Endothelial cell of umbilical vein (primary cell): Measurements from ENCODE around the gene SIPA1L3. TPM values are rescaled to one million over a fixed set of nuclear protein-coding genes. Genes with fewer than 3 reads are reported as not detected.

Source experiments
- BruUV-seq: library from RNA; stranded (reverse); fragments of 400-500 nt; replicated peaks from 2 replicates; lab custom pipeline; 2021; lab: Mats Ljungman, UMichigan
- CTCF ChIA-PET: fragments of 300-600, 350-600 bp; sonication (Branson Sonifier 250); formaldehyde crosslinking; loops from one replicate; lab custom pipeline; 2021; ENCODE audit warnings: antibody characterized with exemption, inconsistent platforms; lab: Charles Lee
- POLR2A ChIA-PET: fragments of 300-600, 350-600 bp; sonication (Branson Sonifier 250); formaldehyde crosslinking; loops from one replicate; lab custom pipeline; 2021; ENCODE audit warnings: antibody characterized with exemption, inconsistent platforms; lab: Charles Lee
- DNase-seq: peaks from one replicate; pipeline ENCODE4 v3.0.0-alpha.2; 2011; ENCODE audit warnings: low read depth, low spot score
- FAIRE-seq: peaks from 2 replicates; lab custom pipeline; 2011; peaks lifted over from hg19 to GRCh38; lab: Jason Lieb, UNC
- H2AFZ ChIP-seq: 2 replicates; pipeline ENCODE4 v1.6.0; 2012; ENCODE audit warnings: low read depth, low read length, control low read depth, inconsistent platforms
- H3K27ac ChIP-seq: 2 replicates; pipeline ENCODE4 v1.5.1; 2011; ENCODE audit warnings: low read depth, mild to moderate bottlenecking, control low read depth, low read length, moderate library complexity; ENCODE audit not compliant: insufficient read depth
- H3K27me3 ChIP-seq, 2 experiments: 2 replicates each; pipeline versions ENCODE4 v1.6.0 to v1.6.1; 2011; ENCODE audit warnings: low read length in 2 of 2, mixed read lengths in 1 of 2; ENCODE audit not compliant: control insufficient read depth in 2 of 2, insufficient read depth in 2 of 2
- H3K36me3 ChIP-seq, 2 experiments: 2 replicates in 1 of 2; 3 replicates in 1 of 2; pipeline ENCODE4 v1.5.1; 2011; ENCODE audit warnings: low read length in 2 of 2, mild to moderate bottlenecking in 1 of 2, moderate library complexity in 1 of 2; ENCODE audit not compliant: control insufficient read depth in 2 of 2, insufficient read depth in 2 of 2; ENCODE audit errors: extremely low read depth in 1 of 2
- H3K4me1 ChIP-seq: 3 replicates; pipeline ENCODE4 v1.5.1; 2011; ENCODE audit warnings: mild to moderate bottlenecking, low read length; ENCODE audit not compliant: control insufficient read depth, insufficient read depth; ENCODE audit errors: extremely low read depth
- H3K4me2 ChIP-seq: 2 replicates; pipeline ENCODE4 v1.6.1; 2011; ENCODE audit warnings: low read length, control low read depth, mixed read lengths; ENCODE audit not compliant: insufficient read depth
- H3K4me3 ChIP-seq, 3 experiments: fragments of 200-600 bp in 1 of 3; sonication (generic), shearing (Covaris generic) in 1 of 3; replicated peaks in 1 of 3; 2 replicates each; pipeline ENCODE4 v1.5.1; 2011 to 2016; ENCODE audit warnings: control low read depth in 3 of 3, low read length in 3 of 3, mild to moderate bottlenecking in 2 of 3, inconsistent platforms in 1 of 3, low read depth in 1 of 3, moderate library complexity in 1 of 3; ENCODE audit not compliant: insufficient read depth in 1 of 3
- H3K79me2 ChIP-seq: 2 replicates; pipeline ENCODE4 v1.6.0; 2012; ENCODE audit warnings: low read length, inconsistent platforms; ENCODE audit not compliant: control insufficient read depth, insufficient read depth
- H3K9ac ChIP-seq: replicated peaks from 2 replicates; pipeline ENCODE3; 2011; ENCODE audit warnings: low read length, control low read depth; ENCODE audit not compliant: insufficient read depth; ENCODE audit errors: extremely low read depth
- H3K9me1 ChIP-seq: replicated peaks from 3 replicates; pipeline ENCODE4 v1.6.0; 2011; ENCODE audit warnings: mild to moderate bottlenecking, low read length; ENCODE audit not compliant: control insufficient read depth, insufficient read depth; ENCODE audit errors: extremely low read depth
- H3K9me3 ChIP-seq: replicated peaks from 2 replicates; pipeline ENCODE4 v1.5.1; 2012; ENCODE audit warnings: low read length, inconsistent platforms; ENCODE audit not compliant: control insufficient read depth, insufficient read depth
- H4K20me1 ChIP-seq: replicated peaks from 2 replicates; pipeline ENCODE3; 2011; ENCODE audit warnings: mild to moderate bottlenecking, low read length; ENCODE audit not compliant: control insufficient read depth, insufficient read depth; ENCODE audit errors: extremely low read depth
- EZH2 ChIP-seq: IDR thresholded peaks from 2 replicates; pipeline ENCODE4 v1.6.1; 2012; ENCODE audit warnings: borderline replicate concordance, low read depth, mild to moderate bottlenecking, moderate library complexity, low read length, inconsistent platforms; ENCODE audit not compliant: severe bottlenecking
- FOS ChIP-seq: IDR thresholded peaks from 2 replicates; pipeline ENCODE4 v1.6.1; 2011; ENCODE audit warnings: mild to moderate bottlenecking, low read length, moderate library complexity, borderline replicate concordance; ENCODE audit not compliant: insufficient read depth
- GATA2 ChIP-seq: IDR thresholded peaks from 2 replicates; pipeline ENCODE4 v1.7.0; 2011; ENCODE audit warnings: low read depth, mild to moderate bottlenecking, moderate library complexity, mixed read lengths, low read length; ENCODE audit not compliant: insufficient read length, insufficient read depth
- JUN ChIP-seq: IDR thresholded peaks from 2 replicates; pipeline ENCODE4 v1.6.1; 2011; ENCODE audit warnings: borderline replicate concordance, low read depth; ENCODE audit not compliant: insufficient read length, insufficient read depth
- MYC ChIP-seq: IDR thresholded peaks from one replicate; pipeline ENCODE4 v1.6.1; 2011; ENCODE audit warnings: mild to moderate bottlenecking, low read depth, low read length
- POLR2A ChIP-seq: IDR thresholded peaks from 2 replicates; pipeline ENCODE4 v1.6.1; 2012; ENCODE audit warnings: low read depth, mild to moderate bottlenecking, control low read depth, low read length
- POLR2AphosphoS5 ChIP-seq: IDR thresholded peaks from 2 replicates; pipeline ENCODE4 v1.6.1; 2012; ENCODE audit warnings: low read depth, mild to moderate bottlenecking, control low read depth, low read length, moderate library complexity; ENCODE audit not compliant: insufficient read depth
- dilution Hi-C: fragments of 300-500 bp; cut with MboI; formaldehyde crosslinking; loops from one replicate; pipeline ENCODE4 v1.15.0; 2019; ENCODE audit warnings: low sequenced_read_pairs; ENCODE audit not compliant: extremely low pct_ligation_motif_present
- intact Hi-C: fragments of 100-400 bp; cut with micrococcal nuclease; formaldehyde crosslinking; loops from one replicate; pipeline ENCODE4 v1.10.0; 2022
- polyA plus RNA-seq, 4 experiments: library from polyadenylated mRNA; depleted of rRNA in 3 of 4; stranded (reverse) in 3 of 4; unstranded in 1 of 4; fragments of >200 nt; gene quantifications; 2 replicates each; pipeline versions ENCODE4 v1.2.1 to v1.2.3, GENCODE V29; 2011 to 2012; ENCODE audit warnings: missing spikeins in 1 of 4
- total RNA-seq: library from RNA; stranded (reverse); gene quantifications from 2 replicates; pipeline ENCODE4 v1.2.3, GENCODE V29; 2021
- TF ChIP-seq, protein P1 (sequence below), 2 donors: IDR thresholded peaks; 1 replicate in 1 of 2; 2 replicates in 1 of 2; pipeline ENCODE4 v1.5.1; 2011; ENCODE audit warnings: low read length in 2 of 2, mild to moderate bottlenecking in 2 of 2, moderate library complexity in 2 of 2, control low read depth in 1 of 2, inconsistent platforms in 1 of 2, low read depth in 1 of 2; ENCODE audit not compliant: insufficient read depth in 1 of 2; ENCODE audit errors: extremely low read depth in 1 of 2
- TF ChIP-seq, protein P2 (sequence below): IDR thresholded peaks from 2 replicates; pipeline ENCODE4 v1.6.1; 2011; ENCODE audit not compliant: insufficient read depth, insufficient read length

The SIPA1L3 gene
- total and polyA plus RNA-seq, 2 donors (not counting 3 experiments of a cell fraction or from before 2014, with no cell fraction given), result 14.2 to 47.2 TPM

DNA sequence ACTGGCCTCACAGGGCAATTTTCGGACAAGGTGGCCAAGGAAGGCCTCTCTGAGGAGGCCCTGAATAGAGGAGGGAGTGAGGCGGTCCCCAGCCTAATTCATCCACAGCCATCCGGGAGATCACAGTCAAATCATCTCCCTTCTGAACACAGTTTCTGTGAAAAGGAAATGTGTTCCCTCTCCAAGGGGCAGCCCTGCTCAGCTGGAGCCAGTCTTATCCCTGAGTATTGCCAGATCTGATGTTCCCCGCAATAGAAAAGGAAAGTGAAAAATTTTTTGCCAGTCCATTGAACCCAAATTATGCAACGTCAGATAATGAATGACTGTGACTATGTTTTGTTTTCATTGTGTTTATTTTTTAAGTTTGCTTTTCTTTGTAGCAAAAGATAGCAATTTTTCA is 125.9 kb downstream of the SIPA1L3 start:
- Histone ChIP-seq H3K4me2 (no peak overlapping the region), H3K9ac (no peak overlapping the region), H2AFZ (no peak overlapping the region), H3K27ac (no peak overlapping the region), H3K36me3 (no peaks in the 10 kb centered on the region), H3K4me1 (peaks cover 12% of the 10 kb centered on the region), H3K79me2 (peaks cover 6% of the 10 kb centered on the region), H3K9me3 (no peaks in the 10 kb centered on the region), H3K4me3 (no peak overlapping the region), H3K27me3 (no peaks in the 10 kb centered on the region), H3K9me1 (no peaks in the 10 kb centered on the region), H4K20me1 (no peaks in the 10 kb centered on the region)
- dilution Hi-C loops, result loop anchor here (5.0 kb wide), 1 partner anchor 81 kb away; no protein-coding TSS in a partner anchor
- intact Hi-C loops, result no loop called here
- DNase-seq (no peak), FAIRE-seq (no peak)
- no peak for TF ChIP-seq GATA2
- TF ChIP-seq POLR2AphosphoS5, result no peak
- no peak for TF ChIP-seq MYC
- TF ChIP-seq FOS, result no peak
- TF ChIP-seq, protein P1, sequence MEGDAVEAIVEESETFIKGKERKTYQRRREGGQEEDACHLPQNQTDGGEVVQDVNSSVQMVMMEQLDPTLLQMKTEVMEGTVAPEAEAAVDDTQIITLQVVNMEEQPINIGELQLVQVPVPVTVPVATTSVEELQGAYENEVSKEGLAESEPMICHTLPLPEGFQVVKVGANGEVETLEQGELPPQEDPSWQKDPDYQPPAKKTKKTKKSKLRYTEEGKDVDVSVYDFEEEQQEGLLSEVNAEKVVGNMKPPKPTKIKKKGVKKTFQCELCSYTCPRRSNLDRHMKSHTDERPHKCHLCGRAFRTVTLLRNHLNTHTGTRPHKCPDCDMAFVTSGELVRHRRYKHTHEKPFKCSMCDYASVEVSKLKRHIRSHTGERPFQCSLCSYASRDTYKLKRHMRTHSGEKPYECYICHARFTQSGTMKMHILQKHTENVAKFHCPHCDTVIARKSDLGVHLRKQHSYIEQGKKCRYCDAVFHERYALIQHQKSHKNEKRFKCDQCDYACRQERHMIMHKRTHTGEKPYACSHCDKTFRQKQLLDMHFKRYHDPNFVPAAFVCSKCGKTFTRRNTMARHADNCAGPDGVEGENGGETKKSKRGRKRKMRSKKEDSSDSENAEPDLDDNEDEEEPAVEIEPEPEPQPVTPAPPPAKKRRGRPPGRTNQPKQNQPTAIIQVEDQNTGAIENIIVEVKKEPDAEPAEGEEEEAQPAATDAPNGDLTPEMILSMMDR (IDR thresholded peaks at IDR 0.05; ENCODE audit: extremely low read depth in 1 of 2, insufficient read depth in 1 of 2, low read depth in 1 of 2, low read length in 2 of 2), result no peak
- TF ChIP-seq, protein P2, sequence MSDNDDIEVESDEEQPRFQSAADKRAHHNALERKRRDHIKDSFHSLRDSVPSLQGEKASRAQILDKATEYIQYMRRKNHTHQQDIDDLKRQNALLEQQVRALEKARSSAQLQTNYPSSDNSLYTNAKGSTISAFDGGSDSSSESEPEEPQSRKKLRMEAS, result no peak
- no peak for TF ChIP-seq EZH2
- no peak for TF ChIP-seq POLR2A
- no peak for TF ChIP-seq JUN
- ChIA-PET POLR2A (no interaction called here), CTCF (no interaction called here)
- no TSS peak for BruUV-seq
